GM12878 (cell line): ENCODE results near the gene CROCC. TPM values are rescaled to one million over a fixed set of nuclear protein-coding genes. Genes with fewer than 3 reads are reported as not detected.

Experiments
- ATAC-seq: fragments of 200-7000 bp; cut with Tn5 transposase; 3 replicates; pipeline ENCODE4 v1.9.1; 2020; ENCODE audit warnings: mild to moderate bottlenecking, moderate library complexity
- BruUV-seq: library from RNA; stranded (reverse); fragments of 400-500 nt; replicated peaks from 2 replicates; lab custom pipeline; 2021; lab: Mats Ljungman, UMichigan
- CTCF ChIA-PET: fragments of 300-600 bp; sonication (Branson Sonifier 250); formaldehyde crosslinking; extraction: SDS; loops from one replicate; lab custom pipeline; 2021; ENCODE audit warnings: inconsistent platforms; lab: Yijun Ruan, JAX
- POLR2A ChIA-PET: fragments of 350-600 bp; formaldehyde crosslinking; extraction: SDS; loops from one replicate; lab custom pipeline; 2021; ENCODE audit warnings: inconsistent platforms; lab: Charles Lee
- RAD21 ChIA-PET: fragments of 300-600 bp; sonication (Branson Sonifier 250); formaldehyde crosslinking; loops from one replicate; lab custom pipeline; 2023; ENCODE audit warnings: antibody characterized with exemption; ENCODE audit not compliant: unreplicated experiment; lab: Charles Lee
- SMC1A ChIA-PET: fragments of 300-600 bp; sonication (Branson Sonifier 250); formaldehyde crosslinking; loops from one replicate; lab custom pipeline; 2023; ENCODE audit not compliant: unreplicated experiment, uncharacterized antibody; lab: Charles Lee
- DNase-seq: peaks from one replicate; pipeline ENCODE4 v3.0.0-alpha.2; 2011; ENCODE audit warnings: low read depth, low spot score
- FAIRE-seq: peaks from 3 replicates; lab custom pipeline; 2011; peaks lifted over from hg19 to GRCh38; lab: Jason Lieb, UNC
- H2AFZ ChIP-seq: 2 replicates; pipeline ENCODE4 v1.6.0; 2011; ENCODE audit warnings: low read depth, low read length, control low read depth; ENCODE audit not compliant: control insufficient read depth
- H3K27ac ChIP-seq: 2 replicates; pipeline ENCODE4 v1.5.1; 2011; ENCODE audit warnings: control low read depth; ENCODE audit not compliant: control insufficient read depth, insufficient read depth
- H3K27me3 ChIP-seq, 2 experiments: replicated peaks in 1 of 2; 2 replicates each; pipeline versions ENCODE4 v1.6.0 to v1.6.1; 2011; ENCODE audit warnings: low read length in 1 of 2; ENCODE audit not compliant: control insufficient read depth in 2 of 2, insufficient read depth in 2 of 2
- H3K36me3 ChIP-seq, 2 experiments: 2 replicates each; pipeline ENCODE4 v1.5.1; 2011; ENCODE audit warnings: low read length in 1 of 2; ENCODE audit not compliant: control insufficient read depth in 2 of 2, insufficient read depth in 2 of 2
- H3K4me1 ChIP-seq: 2 replicates; pipeline ENCODE4 v1.6.1; 2011; ENCODE audit warnings: mild to moderate bottlenecking, low read length, moderate library complexity, mixed read lengths; ENCODE audit not compliant: control insufficient read depth, insufficient read depth
- H3K4me2 ChIP-seq: 2 replicates; pipeline ENCODE4 v1.6.0; 2011; ENCODE audit warnings: control low read depth; ENCODE audit not compliant: control insufficient read depth, insufficient read depth
- H3K4me3 ChIP-seq: fragments of 200-600 bp; sonication (generic); 2 replicates; pipeline ENCODE4 v1.5.1; 2016
- H3K79me2 ChIP-seq: 2 replicates; pipeline ENCODE4 v1.6.0; 2011; ENCODE audit warnings: low read length; ENCODE audit not compliant: control insufficient read depth, insufficient read depth
- H3K9ac ChIP-seq: 2 replicates; pipeline ENCODE4 v1.8.0; 2011; ENCODE audit warnings: low read length, control low read depth, mixed read lengths; ENCODE audit not compliant: control insufficient read depth, insufficient read depth
- H3K9me3 ChIP-seq: replicated peaks from 3 replicates; pipeline ENCODE4 v1.5.1; 2011; ENCODE audit warnings: mild to moderate bottlenecking, low read length; ENCODE audit not compliant: control insufficient read depth, insufficient read depth
- H4K20me1 ChIP-seq: 2 replicates; pipeline ENCODE4 v1.6.0; 2011; ENCODE audit not compliant: control insufficient read depth, insufficient read depth
- BCL11A ChIP-seq: IDR thresholded peaks from 2 replicates; pipeline ENCODE4 v1.6.1; 2011; ENCODE audit warnings: low read depth, low read length
- CBX5 ChIP-seq: sonication (generic); IDR thresholded peaks from 2 replicates; pipeline ENCODE4 v1.6.1; 2016; ENCODE audit warnings: low read depth, moderate library complexity, mild to moderate bottlenecking, inconsistent platforms
- CREB1 ChIP-seq: IDR thresholded peaks from 2 replicates; pipeline ENCODE4 v1.6.1; 2012; ENCODE audit warnings: low read depth, mild to moderate bottlenecking, inconsistent platforms
- ETV6 ChIP-seq, 2 experiments: fragments of 450-650 bp in 1 of 2; IDR thresholded peaks in 1 of 2; conservative IDR thresholded peaks in 1 of 2; 2 replicates each; pipeline ENCODE4 v1.6.1; 2014; ENCODE audit warnings: antibody characterized with exemption in 1 of 2, borderline replicate concordance in 1 of 2, low read depth in 1 of 2, mild to moderate bottlenecking in 1 of 2, moderate library complexity in 1 of 2
- GABPA ChIP-seq: IDR thresholded peaks from 2 replicates; pipeline ENCODE4 v1.6.1; 2014; ENCODE audit warnings: antibody characterized with exemption, low read depth, mild to moderate bottlenecking, inconsistent platforms
- HDAC2 ChIP-seq: fragments of 200-600 bp; sonication (generic); IDR thresholded peaks from 2 replicates; pipeline ENCODE4 v1.6.1; 2017
- IKZF1 ChIP-seq: fragments of 450-650 bp; conservative IDR thresholded peaks from 2 replicates; pipeline ENCODE4 v1.6.1; 2017; ENCODE audit warnings: antibody characterized with exemption, mild to moderate bottlenecking
- IRF4 ChIP-seq: IDR thresholded peaks from 2 replicates; pipeline ENCODE4 v1.6.1; 2011; ENCODE audit warnings: low read depth, low read length
- MYC ChIP-seq: IDR thresholded peaks from 2 replicates; pipeline ENCODE4 v1.6.1; 2011; ENCODE audit warnings: mild to moderate bottlenecking, low read length, moderate library complexity, inconsistent platforms; ENCODE audit not compliant: insufficient read depth, insufficient replicate concordance, insufficient read length, severe bottlenecking
- NFYB ChIP-seq: IDR thresholded peaks from 2 replicates; pipeline ENCODE4 v1.6.1; 2011; ENCODE audit warnings: low read depth, mild to moderate bottlenecking, low read length, improper control_type of control experiment, moderate library complexity; ENCODE audit not compliant: insufficient read depth
- RAD21 ChIP-seq: IDR thresholded peaks from 2 replicates; pipeline ENCODE4 v1.6.1; 2011; ENCODE audit warnings: mild to moderate bottlenecking, low read depth, low read length, moderate library complexity; ENCODE audit not compliant: insufficient read depth
- RUNX3 ChIP-seq: IDR thresholded peaks from 2 replicates; pipeline ENCODE4 v1.6.1; 2012; ENCODE audit warnings: low read length, inconsistent platforms
- SPI1 ChIP-seq: IDR thresholded peaks from 2 replicates; pipeline ENCODE4 v1.6.1; 2011; ENCODE audit warnings: low read depth, mild to moderate bottlenecking, low read length, moderate library complexity, borderline replicate concordance; ENCODE audit not compliant: insufficient read depth
- YY1 ChIP-seq: IDR thresholded peaks from 2 replicates; pipeline ENCODE4 v1.6.1; 2011; ENCODE audit warnings: low read depth, mild to moderate bottlenecking, low read length
- ZNF592 ChIP-seq: fragments of 450-650 bp; IDR thresholded peaks from 2 replicates; pipeline ENCODE4 v1.6.1; 2017; ENCODE audit warnings: mild to moderate bottlenecking, moderate library complexity
- WGBS: methylation state at CpG from one replicate; pipeline ENCODE4 v1.1.6; 2016; ENCODE audit warnings: low lambda C conversion rate; ENCODE audit not compliant: insufficient replicate concordance, insufficient coverage; ENCODE audit errors: missing lambda C conversion rate; 5-methylcytosine and 5-hydroxymethylcytosine counted together
- in situ Hi-C: fragments of 300-500 bp; cut with MboI; formaldehyde crosslinking; loops from 9 replicates; pipeline ENCODE4 v1.14.3; 2018; ENCODE audit warnings: mixed read lengths
- intact Hi-C: fragments of 100-400 bp; cut with micrococcal nuclease; formaldehyde crosslinking; loops from one replicate; pipeline ENCODE4 v1.14.2; 2022; ENCODE audit not compliant: unreplicated experiment
- polyA plus RNA-seq, 11 experiments: library from polyadenylated mRNA; depleted of rRNA in 4 of 11; unstranded in 6 of 11; stranded (reverse) in 5 of 11; fragments of >200 nt; fragmentation: Nextera tagmentation in 4 of 11; fragmentation: Illumina TruSeq in 1 of 11; extraction: Ambion mirVana in 4 of 11; extraction: Trizol in 1 of 11; gene quantifications; 1 replicate in 1 of 11; 2 replicates in 10 of 11; pipeline versions ENCODE4 v1.2.1 to v1.2.3, GENCODE V29; 2011 to 2016; ENCODE audit warnings: inconsistent platforms in 2 of 11, missing spikeins in 2 of 11, low read depth in 1 of 11
- total RNA-seq, 4 experiments: library from RNA; depleted of rRNA in 3 of 4; stranded (reverse); fragments of >200 nt in 3 of 4; fragmentation: Illumina TruSeq in 1 of 4; extraction: Trizol in 1 of 4; gene quantifications; 2 replicates each; pipeline versions ENCODE4 v1.2.1 to v1.2.3, GENCODE V29; 2013 to 2021

The CROCC gene
- total and polyA plus RNA-seq, 10 of the 15 experiments (the other 5 are each of a cell fraction or from before 2014, with no cell fraction given) = 0.04 to 5.5 (median 2.3) TPM

GRCh38 chr1:17016317-17016661, 94.6 kb downstream of the CROCC start:
- DNase-seq (no peak), FAIRE-seq (no peak), ATAC-seq (no peak)
- no peak overlapping the region for H2AFZ ChIP-seq
- H3K4me2 ChIP-seq = no peak overlapping the region
- POLR2A ChIA-PET = interaction anchor here (0.7 kb wide), 1 partner anchor 123 kb away, joined by 5 read pairs; no protein-coding TSS in a partner anchor
- BruUV-seq = no TSS peak
- SMC1A ChIA-PET = no interaction called here
- H3K9ac ChIP-seq = no peak overlapping the region
- no peaks in the 10 kb centered on the region for H4K20me1 ChIP-seq
- intact Hi-C loops (no loop called here), in situ Hi-C loops (no loop called here)
- RAD21 ChIA-PET = no interaction called here
- H3K9me3 ChIP-seq = no peaks in the 10 kb centered on the region
- peaks cover 7 to 20% of the 10 kb centered on the region in 2 experiments for H3K36me3 ChIP-seq
- 93% methylated on average over 5 of the region's 5 CpGs for WGBS
- H3K4me1 ChIP-seq = peaks cover 25% of the 10 kb centered on the region
- H3K4me3 ChIP-seq = no peak overlapping the region
- CTCF ChIA-PET = no interaction called here
- TF ChIP-seq IRF4 (no peak), GABPA (no peak)
- H3K79me2 ChIP-seq = no peaks in the 10 kb centered on the region
- H3K27me3 ChIP-seq = no peaks in the 10 kb centered on the region
- no peak overlapping the region for H3K27ac ChIP-seq

- no TSS peak for BruUV-seq
- FAIRE-seq (no peak), DNase-seq (no peak)
- Histone ChIP-seq H3K4me1 (peaks cover 27% of the 10 kb centered on the region), H2AFZ (no peak overlapping the region), H3K27ac (no peak overlapping the region), H3K36me3 (peaks cover 14 to 20% of the 10 kb centered on the region in 2 experiments), H3K9ac (no peak overlapping the region), H4K20me1 (no peaks in the 10 kb centered on the region), H3K9me3 (no peaks in the 10 kb centered on the region), H3K79me2 (no peaks in the 10 kb centered on the region)
- POLR2A ChIA-PET = no interaction called here
- in situ Hi-C loops = no loop called here
- intact Hi-C loops = no loop called here
- CTCF ChIA-PET = interaction anchor here (0.5 to 0.6 kb wide), 2 partner anchors 12 to 29 kb away, joined by 3 to 4 read pairs; no protein-coding TSS in a partner anchor
- SMC1A ChIA-PET = no interaction called here
- TF ChIP-seq SPI1 = no peak
- TF ChIP-seq HDAC2 = no peak
- no peak for TF ChIP-seq ETV6 (conservative IDR thresholded peaks at IDR 0.05 in 1 of 2, IDR thresholded peaks at IDR 0.05 in 1 of 2; ENCODE audit: borderline replicate concordance in 1 of 2, low read depth in 1 of 2)
- no peak for TF ChIP-seq MYC
- TF ChIP-seq NFYB = no peak
- no peak for TF ChIP-seq IKZF1
- no peak for TF ChIP-seq RUNX3
- no peak for TF ChIP-seq RAD21
- no peak for TF ChIP-seq BCL11A
- no peak for TF ChIP-seq CREB1
- no peak for TF ChIP-seq CBX5
- TF ChIP-seq ZNF592 = no peak
- no peak for TF ChIP-seq YY1
- TF ChIP-seq, all 136 proteins: peak for 0
- H3K4me2 ChIP-seq = no peak overlapping the region
- ATAC-seq = no peak
- no peak overlapping the region for H3K4me3 ChIP-seq
- RAD21 ChIA-PET = no interaction called here
- no peaks in the 10 kb centered on the region for H3K27me3 ChIP-seq
- WGBS = 96% methylated on average over 6 of the region's 7 CpGs
Observed at GRCh38 chr1:17017435-17017834, 95.7 kb downstream of the CROCC start.
